ENCODE data around the gene ZFP91. TPM values are rescaled to one million over a fixed set of nuclear protein-coding genes. Genes with fewer than 3 reads are reported as not detected.

ZFP91 gene
- total RNA-seq, 4 donors from 2014 or later, result 45.0 to 47.7 (median 47.2) TPM

GRCh38 chr11:58613228-58613627 is 34.4 kb downstream of the ZFP91 start:
- no peak overlapping the region for H3K27ac ChIP-seq
- H3K36me3 ChIP-seq, result peaks cover 9 to 83% (median 17%) of the 10 kb centered on the region in 3 donors
- no peaks in the 10 kb centered on the region for H3K27me3 ChIP-seq
- no peak overlapping the region for H3K4me3 ChIP-seq
- H3K9me3 ChIP-seq, result no peaks in the 10 kb centered on the region
- no peak for DNase-seq (ENCODE audit: low spot score in 2 of 2)
- H3K4me1 ChIP-seq, result peaks cover 0 to 13% (median 0%) of the 10 kb centered on the region in 4 donors
- WGBS, 2 donors, result 88 to 96% methylated on average over 2 of the region's 2 CpGs
- no peak for TF ChIP-seq CTCF (IDR thresholded peaks at IDR 0.05)
- TF ChIP-seq POLR2A (IDR thresholded peaks at IDR 0.05), result no peak
- no peak for TF ChIP-seq EP300 (IDR thresholded peaks at IDR 0.05)

GRCh38 chr11:58615559-58615958 is 36.7 kb downstream of the ZFP91 start:
- no peak for DNase-seq (ENCODE audit: low spot score in 2 of 2)
- Histone ChIP-seq H3K4me3 (no peak overlapping the region), H3K4me1 (peaks cover 0 to 37% (median 2%) of the 10 kb centered on the region in 4 donors), H3K36me3 (peaks cover 9 to 98% (median 17%) of the 10 kb centered on the region in 3 donors), H3K27ac (peak overlapping the region in 2 of 4 donors; percentile 12 to 69), H3K9me3 (no peaks in the 10 kb centered on the region), H3K27me3 (no peaks in the 10 kb centered on the region)
- 89 to 94% methylated on average over 1 of the region's 1 CpG for WGBS, 2 donors
- no peak for TF ChIP-seq CTCF (IDR thresholded peaks at IDR 0.05)
- no peak for TF ChIP-seq EP300 (IDR thresholded peaks at IDR 0.05)
- TF ChIP-seq POLR2A (IDR thresholded peaks at IDR 0.05), result no peak

GRCh38 chr11:58616594-58616993 is 37.7 kb downstream of the ZFP91 start:
- peak overlapping the region in 3 of 4 donors; percentile 12 to 69 (median 32) for H3K27ac ChIP-seq
- no peak overlapping the region for H3K4me3 ChIP-seq
- TF ChIP-seq POLR2A (IDR thresholded peaks at IDR 0.05) (no peak), EP300 (IDR thresholded peaks at IDR 0.05) (no peak), CTCF (IDR thresholded peaks at IDR 0.05) (no peak)
- peaks cover 9 to 92% (median 17%) of the 10 kb centered on the region in 3 donors for H3K36me3 ChIP-seq
- H3K27me3 ChIP-seq, result no peaks in the 10 kb centered on the region
- peaks cover 0 to 37% (median 2%) of the 10 kb centered on the region in 4 donors for H3K4me1 ChIP-seq
- H3K9me3 ChIP-seq, result no peaks in the 10 kb centered on the region
- peak in 1 of 2 donors; percentile 46 for DNase-seq (ENCODE audit: low spot score in 2 of 2)
- 50 to 63% methylated on average over 4 of the region's 4 CpGs for WGBS, 2 donors

- Histone ChIP-seq H3K4me3 (no peak overlapping the region), H3K9me3 (no peaks in the 10 kb centered on the region), H3K27ac (peak overlapping the region in 2 of 4 donors; percentile 15 to 69), H3K4me1 (peaks cover 0 to 39% (median 2%) of the 10 kb centered on the region in 4 donors), H3K36me3 (peaks cover 6 to 85% (median 15%) of the 10 kb centered on the region in 3 donors), H3K27me3 (no peaks in the 10 kb centered on the region)
- TF ChIP-seq POLR2A (IDR thresholded peaks at IDR 0.05) (no peak), EP300 (IDR thresholded peaks at IDR 0.05) (no peak), CTCF (IDR thresholded peaks at IDR 0.05) (no peak)
- no peak for DNase-seq (ENCODE audit: low spot score in 2 of 2)
- WGBS, 2 donors, result 74 to 79% methylated on average over 4 of the region's 4 CpGs
Measured at GRCh38 chr11:58617976-58618557, 39.2 kb downstream of the ZFP91 start.

- no peak for DNase-seq (ENCODE audit: low spot score in 2 of 2)
- no peak for TF ChIP-seq POLR2A (IDR thresholded peaks at IDR 0.05)
- TF ChIP-seq CTCF (IDR thresholded peaks at IDR 0.05), result no peak
- no peak for TF ChIP-seq EP300 (IDR thresholded peaks at IDR 0.05)
- no peak overlapping the region for H3K4me3 ChIP-seq
- H3K4me1 ChIP-seq, result peaks cover 0 to 32% (median 2%) of the 10 kb centered on the region in 4 donors
- H3K27me3 ChIP-seq, result no peaks in the 10 kb centered on the region
- H3K27ac ChIP-seq, result peak overlapping the region in 2 of 4 donors; percentile 44 to 50
- H3K9me3 ChIP-seq, result no peaks in the 10 kb centered on the region
- H3K36me3 ChIP-seq, result peaks cover 3 to 74% (median 9%) of the 10 kb centered on the region in 3 donors
- 75 to 76% methylated on average over 4 of the region's 4 CpGs for WGBS, 2 donors
Measured at GRCh38 chr11:58621586-58622262, 42.9 kb downstream of the ZFP91 start.

All from tibial nerve (tissue), 4 donors.